HepG2 (cell line): Measurements from ENCODE around the gene TBC1D24. TPM values are rescaled to one million over a fixed set of nuclear protein-coding genes. Genes with fewer than 3 reads are reported as not detected.
A peak's percentile ranks its signal among the peaks of the same experiment; 100 is the strongest.

Source experiments
- AGO2 ChIP-seq: fragments of 200-400 bp; formaldehyde crosslinking; optimal IDR thresholded peaks from 2 replicates; pipeline ENCODE3; 2017; ENCODE audit warnings: mild to moderate bottlenecking, low read depth, low read length, moderate library complexity
- ARID2 ChIP-seq: sonication (generic); formaldehyde crosslinking; IDR thresholded peaks from 2 replicates; pipeline ENCODE4 v1.8.1; 2022; ENCODE audit warnings: mild to moderate bottlenecking, missing genetic modification reagents, borderline replicate concordance
- CCAR2 ChIP-seq: fragments of 200-400 bp; formaldehyde crosslinking; optimal IDR thresholded peaks from 2 replicates; pipeline ENCODE3; 2018; ENCODE audit warnings: low read depth, mild to moderate bottlenecking, low read length, moderate library complexity
- FOXM1 ChIP-seq: sonication (generic); formaldehyde crosslinking; IDR thresholded peaks from 2 replicates; pipeline ENCODE4 v1.5.0; 2020; ENCODE audit warnings: missing genetic modification reagents
- HNRNPL ChIP-seq: fragments of 200-400 bp; formaldehyde crosslinking; IDR thresholded peaks from 2 replicates; pipeline ENCODE4 v1.6.1; 2017; ENCODE audit warnings: mild to moderate bottlenecking, low read depth, low read length
- NCOR1 ChIP-seq: fragments of 200-600 bp; sonication (generic); IDR thresholded peaks from 2 replicates; pipeline ENCODE4 v1.7.0; 2017; ENCODE audit warnings: antibody characterized with exemption, low read length, borderline replicate concordance
- NFE2L2 ChIP-seq: fragments of 150-350 bp; IDR thresholded peaks from 2 replicates; pipeline ENCODE4 v1.6.1; 2014; ENCODE audit warnings: low read length
- RAD51 ChIP-seq: fragments of 450-650 bp; IDR thresholded peaks from 2 replicates; pipeline ENCODE4 v1.6.1; 2016; ENCODE audit warnings: borderline replicate concordance
- RFXANK ChIP-seq: IDR thresholded peaks from 2 replicates; pipeline ENCODE4 v1.6.1; 2016
- SMAD1 ChIP-seq: sonication (generic); formaldehyde crosslinking; IDR thresholded peaks from 2 replicates; pipeline ENCODE4 v1.4.0; 2020; ENCODE audit warnings: missing genetic modification reagents, low read depth, mild to moderate bottlenecking, borderline replicate concordance
- SRSF1 ChIP-seq: fragments of 200-400 bp; formaldehyde crosslinking; optimal IDR thresholded peaks from 2 replicates; pipeline ENCODE3; 2017; ENCODE audit warnings: mild to moderate bottlenecking, low read depth, low read length, moderate library complexity
- SUZ12 ChIP-seq: fragments of 150-350 bp; IDR thresholded peaks from 2 replicates; pipeline ENCODE4 v1.6.1; 2014; ENCODE audit warnings: low read depth, low read length
- ZBTB38 ChIP-seq: sonication (generic); formaldehyde crosslinking; IDR thresholded peaks from 2 replicates; pipeline ENCODE4 v1.5.1; 2020; ENCODE audit warnings: mild to moderate bottlenecking, missing genetic modification reagents
- ZNF205 ChIP-seq: IDR thresholded peaks from 2 replicates; pipeline ENCODE4 v1.6.1; 2018; ENCODE audit warnings: missing biosample characterization, missing genetic modification reagents
- ZNF460 ChIP-seq: sonication (generic); formaldehyde crosslinking; IDR thresholded peaks from 2 replicates; pipeline ENCODE4 v1.5.1; 2020; ENCODE audit warnings: missing genetic modification reagents, mild to moderate bottlenecking, borderline replicate concordance
- ZNF484 ChIP-seq: sonication (generic); formaldehyde crosslinking; IDR thresholded peaks from 2 replicates; pipeline ENCODE4 v1.5.1; 2020; ENCODE audit warnings: mild to moderate bottlenecking, low read depth, missing genetic modification reagents, borderline replicate concordance
- ZNF746 ChIP-seq: sonication (generic); formaldehyde crosslinking; IDR thresholded peaks from 2 replicates; pipeline ENCODE4 v1.8.0; 2022; ENCODE audit warnings: mild to moderate bottlenecking, missing genetic modification reagents
- ZNF747 ChIP-seq: sonication (generic); formaldehyde crosslinking; IDR thresholded peaks from 2 replicates; pipeline ENCODE4 v1.8.1; 2023; ENCODE audit warnings: missing genetic modification reagents, mild to moderate bottlenecking, borderline replicate concordance
- ZNF766 ChIP-seq: sonication (generic); formaldehyde crosslinking; IDR thresholded peaks from 2 replicates; pipeline ENCODE4 v1.5.0; 2020; ENCODE audit warnings: missing genetic modification reagents, borderline replicate concordance
- polyA plus RNA-seq, 8 experiments: library from polyadenylated mRNA; depleted of rRNA in 3 of 8; stranded (reverse) in 7 of 8; unstranded in 1 of 8; fragments of >200 nt; fragmentation: Illumina TruSeq in 4 of 8; extraction: Trizol in 4 of 8; gene quantifications; 2 replicates each; pipeline versions ENCODE4 v1.2.1 to v1.2.3, GENCODE V29; 2011 to 2016; ENCODE audit warnings: low read depth in 4 of 8, missing spikeins in 1 of 8, mixed read lengths in 1 of 8; ENCODE audit not compliant: insufficient read depth in 1 of 8
- total RNA-seq, 5 experiments: library from RNA; depleted of rRNA; stranded (reverse); fragments of >200 nt; fragmentation: Illumina TruSeq; extraction: Trizol; gene quantifications; 2 replicates each; pipeline ENCODE4 v1.2.3, GENCODE V29; 2016; ENCODE audit warnings: low read depth in 1 of 5
- TF ChIP-seq, protein P1 (sequence below): sonication (generic); formaldehyde crosslinking; conservative IDR thresholded peaks from 2 replicates; pipeline ENCODE4 v1.8.0; 2022; ENCODE audit warnings: mild to moderate bottlenecking, moderate library complexity, missing genetic modification reagents
- TF ChIP-seq, protein P2 (sequence below): sonication (generic); formaldehyde crosslinking; IDR thresholded peaks from 2 replicates; pipeline ENCODE4 v1.8.1; 2022; ENCODE audit warnings: low read depth, mild to moderate bottlenecking, missing genetic modification reagents
- TF ChIP-seq, protein P3 (sequence below): sonication (generic); formaldehyde crosslinking; IDR thresholded peaks from 2 replicates; pipeline ENCODE4 v1.4.0; 2020; ENCODE audit warnings: mild to moderate bottlenecking, missing genetic modification reagents
- TF ChIP-seq, protein P4 (sequence below): sonication (generic); formaldehyde crosslinking; IDR thresholded peaks from 2 replicates; pipeline ENCODE4 v1.5.0; 2020; ENCODE audit warnings: missing genetic modification reagents

The TBC1D24 gene
- total and polyA plus RNA-seq, 2 of the 13 experiments (the other 11 are each of a cell fraction or from before 2014, with no cell fraction given): 7.7 to 13.7 TPM

DNA sequence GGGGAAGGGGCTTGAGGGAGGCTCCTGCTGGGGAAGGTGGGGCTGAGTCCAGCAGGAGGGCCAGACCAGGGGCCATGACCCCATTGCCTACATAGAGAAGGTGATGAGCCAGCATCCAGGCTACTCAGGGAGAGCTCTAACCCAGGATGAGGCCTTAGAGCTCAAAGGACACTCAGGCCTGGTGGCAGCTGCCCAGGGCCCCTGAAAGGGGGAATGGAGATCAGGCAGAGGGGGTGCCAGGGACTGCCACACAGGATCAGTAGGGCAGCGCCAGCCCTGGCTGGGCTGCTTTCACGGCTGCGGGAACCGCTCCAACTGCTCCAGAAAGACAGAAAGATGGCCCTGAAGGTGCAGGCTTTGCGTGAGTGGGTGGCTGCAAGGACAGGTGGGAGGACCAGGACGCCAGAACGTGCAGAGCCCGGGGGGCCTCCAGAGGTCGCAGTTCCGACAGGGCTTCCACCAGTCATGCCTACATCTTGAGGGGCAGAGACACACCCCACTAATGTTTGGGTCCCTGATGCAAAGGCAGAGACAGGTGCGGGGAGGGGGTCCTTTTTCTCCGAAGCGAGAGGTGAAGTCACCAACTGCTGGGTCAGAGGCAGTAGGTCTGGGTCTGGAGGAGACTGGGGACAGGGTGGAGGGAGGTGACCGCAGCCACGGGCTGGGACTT is 37.9 kb downstream of the TBC1D24 start (continued):
- TF ChIP-seq, protein P1, sequence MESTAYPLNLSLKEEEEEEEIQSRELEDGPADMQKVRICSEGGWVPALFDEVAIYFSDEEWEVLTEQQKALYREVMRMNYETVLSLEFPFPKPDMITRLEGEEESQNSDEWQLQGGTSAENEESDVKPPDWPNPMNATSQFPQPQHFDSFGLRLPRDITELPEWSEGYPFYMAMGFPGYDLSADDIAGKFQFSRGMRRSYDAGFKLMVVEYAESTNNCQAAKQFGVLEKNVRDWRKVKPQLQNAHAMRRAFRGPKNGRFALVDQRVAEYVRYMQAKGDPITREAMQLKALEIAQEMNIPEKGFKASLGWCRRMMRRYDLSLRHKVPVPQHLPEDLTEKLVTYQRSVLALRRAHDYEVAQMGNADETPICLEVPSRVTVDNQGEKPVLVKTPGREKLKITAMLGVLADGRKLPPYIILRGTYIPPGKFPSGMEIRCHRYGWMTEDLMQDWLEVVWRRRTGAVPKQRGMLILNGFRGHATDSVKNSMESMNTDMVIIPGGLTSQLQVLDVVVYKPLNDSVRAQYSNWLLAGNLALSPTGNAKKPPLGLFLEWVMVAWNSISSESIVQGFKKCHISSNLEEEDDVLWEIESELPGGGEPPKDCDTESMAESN (CRISPR knock-in tag): no peak
- TF ChIP-seq ZNF205 (no peak), SMAD1 (CRISPR knock-in tag) (no peak), RFXANK (CRISPR knock-in tag) (no peak), SUZ12 (no peak), ZNF484 (CRISPR knock-in tag) (no peak), ZNF766 (CRISPR knock-in tag) (no peak), FOXM1 (CRISPR knock-in tag) (no peak), ZNF460 (CRISPR knock-in tag) (no peak), AGO2 (peak; percentile 38), HNRNPL (peak; percentile 73), CCAR2 (no peak), NFE2L2 (no peak), ZNF747 (CRISPR knock-in tag) (no peak; the same call in 1 of the 2 replicates), ARID2 (CRISPR knock-in tag) (no peak), ZNF746 (no peak), NCOR1 (no peak), ZBTB38 (peak; percentile 14; the same call in 1 of the 2 replicates), RAD51 (no peak), SRSF1 (no peak)
- TF ChIP-seq, protein P2, sequence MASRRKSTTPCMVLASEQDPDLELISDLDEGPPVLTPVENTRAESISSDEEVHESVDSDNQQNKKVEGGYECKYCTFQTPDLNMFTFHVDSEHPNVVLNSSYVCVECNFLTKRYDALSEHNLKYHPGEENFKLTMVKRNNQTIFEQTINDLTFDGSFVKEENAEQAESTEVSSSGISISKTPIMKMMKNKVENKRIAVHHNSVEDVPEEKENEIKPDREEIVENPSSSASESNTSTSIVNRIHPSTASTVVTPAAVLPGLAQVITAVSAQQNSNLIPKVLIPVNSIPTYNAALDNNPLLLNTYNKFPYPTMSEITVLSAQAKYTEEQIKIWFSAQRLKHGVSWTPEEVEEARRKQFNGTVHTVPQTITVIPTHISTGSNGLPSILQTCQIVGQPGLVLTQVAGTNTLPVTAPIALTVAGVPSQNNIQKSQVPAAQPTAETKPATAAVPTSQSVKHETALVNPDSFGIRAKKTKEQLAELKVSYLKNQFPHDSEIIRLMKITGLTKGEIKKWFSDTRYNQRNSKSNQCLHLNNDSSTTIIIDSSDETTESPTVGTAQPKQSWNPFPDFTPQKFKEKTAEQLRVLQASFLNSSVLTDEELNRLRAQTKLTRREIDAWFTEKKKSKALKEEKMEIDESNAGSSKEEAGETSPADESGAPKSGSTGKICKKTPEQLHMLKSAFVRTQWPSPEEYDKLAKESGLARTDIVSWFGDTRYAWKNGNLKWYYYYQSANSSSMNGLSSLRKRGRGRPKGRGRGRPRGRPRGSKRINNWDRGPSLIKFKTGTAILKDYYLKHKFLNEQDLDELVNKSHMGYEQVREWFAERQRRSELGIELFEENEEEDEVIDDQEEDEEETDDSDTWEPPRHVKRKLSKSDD: no peak
- TF ChIP-seq, protein P3, sequence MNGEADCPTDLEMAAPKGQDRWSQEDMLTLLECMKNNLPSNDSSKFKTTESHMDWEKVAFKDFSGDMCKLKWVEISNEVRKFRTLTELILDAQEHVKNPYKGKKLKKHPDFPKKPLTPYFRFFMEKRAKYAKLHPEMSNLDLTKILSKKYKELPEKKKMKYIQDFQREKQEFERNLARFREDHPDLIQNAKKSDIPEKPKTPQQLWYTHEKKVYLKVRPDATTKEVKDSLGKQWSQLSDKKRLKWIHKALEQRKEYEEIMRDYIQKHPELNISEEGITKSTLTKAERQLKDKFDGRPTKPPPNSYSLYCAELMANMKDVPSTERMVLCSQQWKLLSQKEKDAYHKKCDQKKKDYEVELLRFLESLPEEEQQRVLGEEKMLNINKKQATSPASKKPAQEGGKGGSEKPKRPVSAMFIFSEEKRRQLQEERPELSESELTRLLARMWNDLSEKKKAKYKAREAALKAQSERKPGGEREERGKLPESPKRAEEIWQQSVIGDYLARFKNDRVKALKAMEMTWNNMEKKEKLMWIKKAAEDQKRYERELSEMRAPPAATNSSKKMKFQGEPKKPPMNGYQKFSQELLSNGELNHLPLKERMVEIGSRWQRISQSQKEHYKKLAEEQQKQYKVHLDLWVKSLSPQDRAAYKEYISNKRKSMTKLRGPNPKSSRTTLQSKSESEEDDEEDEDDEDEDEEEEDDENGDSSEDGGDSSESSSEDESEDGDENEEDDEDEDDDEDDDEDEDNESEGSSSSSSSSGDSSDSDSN (CRISPR knock-in tag): no peak
- TF ChIP-seq, protein P4, sequence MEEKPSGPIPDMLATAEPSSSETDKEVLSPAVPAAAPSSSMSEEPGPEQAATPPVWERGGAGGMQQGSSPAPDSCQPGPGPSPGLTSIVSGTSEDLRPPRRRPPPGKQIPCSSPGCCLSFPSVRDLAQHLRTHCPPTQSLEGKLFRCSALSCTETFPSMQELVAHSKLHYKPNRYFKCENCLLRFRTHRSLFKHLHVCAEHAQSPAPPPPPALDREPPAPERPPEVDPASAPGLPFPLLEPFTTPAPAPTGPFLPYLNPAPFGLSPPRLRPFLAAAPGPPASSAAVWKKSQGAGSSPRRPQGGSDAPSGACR (CRISPR knock-in tag): no peak
